ENCODE data around the gene GOLGA6B.
"Not testable (repeated sequence)": the region's sequence is repeated elsewhere in the genome, so short reads cannot be mapped to it uniquely, and the experiment has no call there.

- TF ChIP-seq RFX5 (IDR thresholded peaks at IDR 0.05; ENCODE audit: low read depth, low read length); MAZ (IDR thresholded peaks at IDR 0.05; ENCODE audit: borderline replicate concordance, low read depth, low read length); POLR2A (IDR thresholded peaks at IDR 0.05; ENCODE audit: low read depth, low read length); FOS (IDR thresholded peaks at IDR 0.05; ENCODE audit: low read depth, low read length); CEBPB (IDR thresholded peaks at IDR 0.05; ENCODE audit: low read depth, low read length); USF2 (IDR thresholded peaks at IDR 0.05; ENCODE audit: low read depth, low read length); RAD21 (IDR thresholded peaks at IDR 0.05; ENCODE audit: low read length); SMC3 (IDR thresholded peaks at IDR 0.05; ENCODE audit: low read depth, low read length); MXI1 (IDR thresholded peaks at IDR 0.05; ENCODE audit: borderline replicate concordance, low read depth, low read length); CHD1 (IDR thresholded peaks at IDR 0.05; ENCODE audit: low read depth, low read length); ELK1 (IDR thresholded peaks at IDR 0.05; ENCODE audit: borderline replicate concordance, low read depth, low read length); NFE2L2 (IDR thresholded peaks at IDR 0.05; ENCODE audit: low read depth, low read length); BHLHE40 (IDR thresholded peaks at IDR 0.05; ENCODE audit: low read depth, low read length): not testable (repeated sequence)
- TF ChIP-seq, protein P1, sequence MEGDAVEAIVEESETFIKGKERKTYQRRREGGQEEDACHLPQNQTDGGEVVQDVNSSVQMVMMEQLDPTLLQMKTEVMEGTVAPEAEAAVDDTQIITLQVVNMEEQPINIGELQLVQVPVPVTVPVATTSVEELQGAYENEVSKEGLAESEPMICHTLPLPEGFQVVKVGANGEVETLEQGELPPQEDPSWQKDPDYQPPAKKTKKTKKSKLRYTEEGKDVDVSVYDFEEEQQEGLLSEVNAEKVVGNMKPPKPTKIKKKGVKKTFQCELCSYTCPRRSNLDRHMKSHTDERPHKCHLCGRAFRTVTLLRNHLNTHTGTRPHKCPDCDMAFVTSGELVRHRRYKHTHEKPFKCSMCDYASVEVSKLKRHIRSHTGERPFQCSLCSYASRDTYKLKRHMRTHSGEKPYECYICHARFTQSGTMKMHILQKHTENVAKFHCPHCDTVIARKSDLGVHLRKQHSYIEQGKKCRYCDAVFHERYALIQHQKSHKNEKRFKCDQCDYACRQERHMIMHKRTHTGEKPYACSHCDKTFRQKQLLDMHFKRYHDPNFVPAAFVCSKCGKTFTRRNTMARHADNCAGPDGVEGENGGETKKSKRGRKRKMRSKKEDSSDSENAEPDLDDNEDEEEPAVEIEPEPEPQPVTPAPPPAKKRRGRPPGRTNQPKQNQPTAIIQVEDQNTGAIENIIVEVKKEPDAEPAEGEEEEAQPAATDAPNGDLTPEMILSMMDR (conservative IDR thresholded peaks at IDR 0.05; ENCODE audit: low read depth, low read length): not testable (repeated sequence)
Measured at GRCh38 chr15:72608084-72608483, 46.4 kb upstream of the GOLGA6B start.

All from IMR-90 (cell line).